K562 (cell line): ENCODE measurements around the gene LGALS3BP. TPM values are rescaled to one million over a fixed set of nuclear protein-coding genes. Genes with fewer than 3 reads are reported as not detected.

ENCODE experiments used
- FUS ChIP-seq: fragments of 200-400 bp; formaldehyde crosslinking; optimal IDR thresholded peaks from 2 replicates; pipeline ENCODE3; 2017; ENCODE audit warnings: low read depth, low read length
- GATA2 ChIP-seq: sonication (generic); formaldehyde crosslinking; IDR thresholded peaks from 2 replicates; pipeline ENCODE4 v1.4.0; 2020; ENCODE audit warnings: mild to moderate bottlenecking, missing genetic modification reagents
- HINFP ChIP-seq: fragments of 450-650 bp; conservative IDR thresholded peaks from 2 replicates; pipeline ENCODE4 v1.6.1; 2016; ENCODE audit warnings: missing genetic modification characterization, low read depth, mild to moderate bottlenecking, control low read depth, missing compliant biosample characterization
- NELFE ChIP-seq: IDR thresholded peaks from 2 replicates; pipeline ENCODE4 v1.6.1; 2011; ENCODE audit warnings: mild to moderate bottlenecking; ENCODE audit not compliant: insufficient read depth, insufficient read length
- STAG1 ChIP-seq: sonication (generic); formaldehyde crosslinking; IDR thresholded peaks from 2 replicates; pipeline ENCODE4 v1.5.0; 2020; ENCODE audit warnings: missing genetic modification reagents, borderline replicate concordance
- USF1 ChIP-seq: sonication (generic); formaldehyde crosslinking; IDR thresholded peaks from 2 replicates; pipeline ENCODE4 v1.9.0; 2022; ENCODE audit warnings: mild to moderate bottlenecking, missing genetic modification reagents
- ZBTB17 ChIP-seq: fragments of 450-650 bp; formaldehyde crosslinking; IDR thresholded peaks from 2 replicates; pipeline ENCODE4 v1.4.0; 2020; ENCODE audit warnings: mild to moderate bottlenecking
- ZC3H8 ChIP-seq: fragments of 450-650 bp; IDR thresholded peaks from 2 replicates; pipeline ENCODE4 v1.6.1; 2017
- ZNF140 ChIP-seq: fragments of 250-450 bp; sonication (Bioruptor Pico); IDR thresholded peaks from 2 replicates; pipeline ENCODE4 v1.8.0; 2021; ENCODE audit warnings: moderate library complexity, mild to moderate bottlenecking, inconsistent platforms
- ZNF184 ChIP-seq: sonication (generic); formaldehyde crosslinking; IDR thresholded peaks from 2 replicates; pipeline ENCODE4 v1.5.0; 2020; ENCODE audit warnings: missing genetic modification reagents
- ZNF512 ChIP-seq: IDR thresholded peaks from 2 replicates; pipeline ENCODE4 v1.6.1; 2016; ENCODE audit warnings: missing genetic modification characterization, missing compliant biosample characterization
- ZNF780A ChIP-seq: fragments of 250-450 bp; sonication (Bioruptor Pico); IDR thresholded peaks from 2 replicates; pipeline ENCODE4 v1.5.0; 2021; ENCODE audit warnings: mild to moderate bottlenecking
- polyA plus RNA-seq, 8 experiments: library from polyadenylated mRNA; depleted of rRNA in 4 of 8; stranded (reverse) in 5 of 8; unstranded in 3 of 8; fragments of >200 nt; fragmentation: Nextera tagmentation in 2 of 8; fragmentation: Illumina TruSeq in 1 of 8; extraction: Ambion mirVana in 2 of 8; extraction: Trizol in 1 of 8; gene quantifications; 2 replicates each; pipeline versions ENCODE4 v1.2.1 to v1.2.3, GENCODE V29; 2011 to 2014; ENCODE audit warnings: inconsistent platforms in 1 of 8, missing spikeins in 1 of 8
- total RNA-seq, 7 experiments: library from RNA; depleted of rRNA in 6 of 7; stranded (reverse); fragments of >200 nt in 6 of 7; fragmentation: Illumina TruSeq in 2 of 7; extraction: Trizol in 2 of 7; gene quantifications; 2 replicates each; pipeline versions ENCODE4 v1.2.1 to v1.2.3, GENCODE V29; 2011 to 2021; ENCODE audit warnings: low replicate concordance in 1 of 7

LGALS3BP gene
- total and polyA plus RNA-seq, 9 of the 15 experiments (the other 6 are each of a cell fraction or from before 2014, with no cell fraction given) = 0.39 to 5.3 (median 3.2) TPM

- TF ChIP-seq ZNF140 (no peak), HINFP (tag) (no peak), NELFE (no peak), FUS (no peak), ZNF512 (tag) (no peak), USF1 (no peak), ZC3H8 (no peak), ZNF184 (no peak), ZNF780A (CRISPR knock-in tag) (no peak), STAG1 (CRISPR knock-in tag) (no peak), ZBTB17 (CRISPR knock-in tag) (no peak), GATA2 (no peak)
Observed at GRCh38 chr17:78967782-78968362, 11.9 kb downstream of the LGALS3BP start (continued).
